NB4 (cell line): ENCODE data around the gene ZBTB7C.
A peak's percentile ranks its signal among the peaks of the same experiment; 100 is the strongest.

ENCODE experiments used
- POLR2A ChIP-seq: IDR thresholded peaks from 2 replicates; pipeline ENCODE4 v1.6.1; 2011; ENCODE audit warnings: mild to moderate bottlenecking; ENCODE audit not compliant: insufficient read length; ENCODE audit errors: extremely low read depth
- TF ChIP-seq, protein P1 (sequence below): IDR thresholded peaks from one replicate; pipeline ENCODE4 v1.5.1; 2012; ENCODE audit warnings: low read depth, low read length

- TF ChIP-seq, protein P1, sequence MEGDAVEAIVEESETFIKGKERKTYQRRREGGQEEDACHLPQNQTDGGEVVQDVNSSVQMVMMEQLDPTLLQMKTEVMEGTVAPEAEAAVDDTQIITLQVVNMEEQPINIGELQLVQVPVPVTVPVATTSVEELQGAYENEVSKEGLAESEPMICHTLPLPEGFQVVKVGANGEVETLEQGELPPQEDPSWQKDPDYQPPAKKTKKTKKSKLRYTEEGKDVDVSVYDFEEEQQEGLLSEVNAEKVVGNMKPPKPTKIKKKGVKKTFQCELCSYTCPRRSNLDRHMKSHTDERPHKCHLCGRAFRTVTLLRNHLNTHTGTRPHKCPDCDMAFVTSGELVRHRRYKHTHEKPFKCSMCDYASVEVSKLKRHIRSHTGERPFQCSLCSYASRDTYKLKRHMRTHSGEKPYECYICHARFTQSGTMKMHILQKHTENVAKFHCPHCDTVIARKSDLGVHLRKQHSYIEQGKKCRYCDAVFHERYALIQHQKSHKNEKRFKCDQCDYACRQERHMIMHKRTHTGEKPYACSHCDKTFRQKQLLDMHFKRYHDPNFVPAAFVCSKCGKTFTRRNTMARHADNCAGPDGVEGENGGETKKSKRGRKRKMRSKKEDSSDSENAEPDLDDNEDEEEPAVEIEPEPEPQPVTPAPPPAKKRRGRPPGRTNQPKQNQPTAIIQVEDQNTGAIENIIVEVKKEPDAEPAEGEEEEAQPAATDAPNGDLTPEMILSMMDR, result peak; percentile 74
- no peak for TF ChIP-seq POLR2A
Measured at GRCh38 chr18:48446582-48447225, 37.5 kb upstream of the ZBTB7C start.
